Sigmoid colon (tissue), 7 donors: ENCODE results near the gene MCTP1. TPM values are rescaled to one million over a fixed set of nuclear protein-coding genes. Genes with fewer than 3 reads are reported as not detected.

Source experiments
- DNase-seq: peaks from one replicate; pipeline ENCODE4 v3.0.0-alpha.2; 2019
- H3K27ac ChIP-seq, 4 donors: fragments of 200-600 bp; sonication (generic); one replicate each; pipeline ENCODE4 v1.5.1; 2016 to 2019; ENCODE audit warnings: mild to moderate bottlenecking in 1 of 4
- H3K27me3 ChIP-seq, 3 donors: fragments of 200-600 bp; sonication (generic); one replicate each; pipeline ENCODE4 v1.5.1; 2019; ENCODE audit warnings: mild to moderate bottlenecking in 1 of 3
- H3K36me3 ChIP-seq, 4 donors: fragments of 200-600 bp; sonication (generic); one replicate each; pipeline ENCODE4 v1.5.1; 2016 to 2019
- H3K4me1 ChIP-seq, 4 donors: fragments of 200-600 bp; sonication (generic); one replicate each; pipeline ENCODE4 v1.5.1; 2017 to 2019
- H3K4me3 ChIP-seq, 4 donors: fragments of 200-600 bp; sonication (generic); one replicate each; pipeline ENCODE4 v1.5.1; 2017 to 2019; ENCODE audit warnings: mild to moderate bottlenecking in 2 of 4, moderate library complexity in 1 of 4
- H3K9me3 ChIP-seq, 4 donors: fragments of 200-600 bp in 3 of 4; sonication (generic) in 3 of 4; one replicate each; pipeline versions ENCODE4 v1.5.1 to v1.6.1; 2013 to 2019
- CTCF ChIP-seq, 4 experiments: fragments of 450-650 bp in 3 of 4; fragments of 200-600 bp in 1 of 4; IDR thresholded peaks; one replicate each; pipeline ENCODE4 v1.5.1; 2016 to 2019; ENCODE audit warnings: antibody characterized with exemption in 4 of 4, mild to moderate bottlenecking in 3 of 4, moderate library complexity in 2 of 4
- EP300 ChIP-seq, 4 donors: sonication (generic); formaldehyde crosslinking; IDR thresholded peaks; one replicate each; pipeline ENCODE4 v1.6.1; 2017; ENCODE audit warnings: antibody characterized with exemption in 4 of 4
- POLR2A ChIP-seq, 2 donors: fragments of 450-650 bp; IDR thresholded peaks; one replicate each; pipeline ENCODE4 v1.6.1; 2016; ENCODE audit warnings: antibody characterized with exemption in 2 of 2, mild to moderate bottlenecking in 2 of 2, moderate library complexity in 2 of 2
- POLR2AphosphoS5 ChIP-seq, 4 donors: sonication (generic); formaldehyde crosslinking; IDR thresholded peaks; one replicate each; pipeline ENCODE4 v1.6.1; 2017; ENCODE audit warnings: antibody characterized with exemption in 4 of 4
- WGBS, 2 donors: extraction: QIAGEN DNeasy Blood & Tissue Kit; methylation state at CpG; one replicate each; pipeline ENCODE4 v1.1.7; 2013; 5-methylcytosine and 5-hydroxymethylcytosine counted together
- intact Hi-C: fragments of 100-400 bp; cut with DNase I; formaldehyde crosslinking; loops from one replicate; pipeline ENCODE4 v1.15.1; 2023
- polyA plus RNA-seq, 3 donors: library from polyadenylated mRNA; stranded (reverse); fragments of 200-250 nt; gene quantifications; one replicate each; pipeline ENCODE4 v1.2.3, GENCODE V29; 2013
- total RNA-seq, 4 donors: library from RNA; depleted of rRNA; stranded (reverse); fragments of >200 nt; gene quantifications; one replicate each; pipeline ENCODE4 v1.1.0, GENCODE V29; 2016
- donor health status: healthy with polysubstance abuse.
- donor health status: Bipolar disorder and iron deficiency.
- donor health status: healthy.

Gene MCTP1
- total and polyA plus RNA-seq, 7 donors: 2.1 to 20.5 (median 12.5) TPM

- Histone ChIP-seq H3K4me3 (no peak overlapping the region), H3K27ac (no peak overlapping the region), H3K9me3 (no peaks in the 10 kb centered on the region), H3K4me1 (no peaks in the 10 kb centered on the region), H3K27me3 (no peaks in the 10 kb centered on the region), H3K36me3 (no peaks in the 10 kb centered on the region)
- intact Hi-C loops: no loop called here
- DNase-seq: no peak
- no peak for TF ChIP-seq POLR2AphosphoS5 (IDR thresholded peaks at IDR 0.05)
- TF ChIP-seq POLR2A (IDR thresholded peaks at IDR 0.05): no peak
- no peak for TF ChIP-seq EP300 (IDR thresholded peaks at IDR 0.05)
- no peak for TF ChIP-seq CTCF (IDR thresholded peaks at IDR 0.05)
- 62 to 64% methylated on average over 9 of the region's 9 CpGs for WGBS, 2 donors
These were observed 400.6 kb downstream of the MCTP1 start for GRCh38 chr5:94884311-94884710.

- Histone ChIP-seq H3K4me3 (no peak overlapping the region), H3K27me3 (no peaks in the 10 kb centered on the region), H3K27ac (no peak overlapping the region), H3K4me1 (no peaks in the 10 kb centered on the region), H3K36me3 (no peaks in the 10 kb centered on the region), H3K9me3 (no peaks in the 10 kb centered on the region)
- DNase-seq: no peak
- 78 to 87% methylated on average over 4 of the region's 4 CpGs for WGBS, 2 donors
- TF ChIP-seq CTCF (IDR thresholded peaks at IDR 0.05) (no peak), POLR2A (IDR thresholded peaks at IDR 0.05) (no peak), POLR2AphosphoS5 (IDR thresholded peaks at IDR 0.05) (no peak), EP300 (IDR thresholded peaks at IDR 0.05) (no peak)
- intact Hi-C loops: no loop called here
These were observed 412.4 kb downstream of the MCTP1 start for GRCh38 chr5:94872526-94872925.

GRCh38 chr5:94870511-94871183 lies 414.2 kb downstream of the MCTP1 start:
- Histone ChIP-seq H3K36me3 (no peaks in the 10 kb centered on the region), H3K27me3 (no peaks in the 10 kb centered on the region), H3K27ac (no peak overlapping the region), H3K4me3 (no peak overlapping the region), H3K4me1 (no peaks in the 10 kb centered on the region), H3K9me3 (no peaks in the 10 kb centered on the region)
- intact Hi-C loops: no loop called here
- 60 to 80% methylated on average over 13 of the region's 13 CpGs for WGBS, 2 donors
- no peak for DNase-seq
- TF ChIP-seq POLR2AphosphoS5 (IDR thresholded peaks at IDR 0.05) (no peak), EP300 (IDR thresholded peaks at IDR 0.05) (no peak), POLR2A (IDR thresholded peaks at IDR 0.05) (no peak), CTCF (IDR thresholded peaks at IDR 0.05) (no peak)

- no peak for TF ChIP-seq CTCF (IDR thresholded peaks at IDR 0.05)
- TF ChIP-seq POLR2AphosphoS5 (IDR thresholded peaks at IDR 0.05): no peak
- TF ChIP-seq POLR2A (IDR thresholded peaks at IDR 0.05): no peak
- TF ChIP-seq EP300 (IDR thresholded peaks at IDR 0.05): no peak
- WGBS, 2 donors: 86 to 93% methylated on average over 4 of the region's 4 CpGs
- H3K4me3 ChIP-seq: no peak overlapping the region
- H3K4me1 ChIP-seq: no peaks in the 10 kb centered on the region
- H3K27me3 ChIP-seq: no peaks in the 10 kb centered on the region
- no peak for DNase-seq
- intact Hi-C loops: no loop called here
- no peak overlapping the region for H3K27ac ChIP-seq
- H3K36me3 ChIP-seq: no peaks in the 10 kb centered on the region
- no peaks in the 10 kb centered on the region for H3K9me3 ChIP-seq
These were observed 415.0 kb downstream of the MCTP1 start for GRCh38 chr5:94869921-94870320.

- Histone ChIP-seq H3K36me3 (no peaks in the 10 kb centered on the region), H3K4me1 (no peaks in the 10 kb centered on the region), H3K9me3 (no peaks in the 10 kb centered on the region), H3K27ac (no peak overlapping the region), H3K27me3 (no peaks in the 10 kb centered on the region), H3K4me3 (no peak overlapping the region)
- 56 to 71% methylated on average over 3 of the region's 3 CpGs for WGBS, 2 donors
- intact Hi-C loops: no loop called here
- TF ChIP-seq CTCF (IDR thresholded peaks at IDR 0.05) (no peak), EP300 (IDR thresholded peaks at IDR 0.05) (no peak), POLR2AphosphoS5 (IDR thresholded peaks at IDR 0.05) (no peak), POLR2A (IDR thresholded peaks at IDR 0.05) (no peak)
- no peak for DNase-seq
These were observed 420.9 kb downstream of the MCTP1 start for GRCh38 chr5:94863951-94864350.
